Body of pancreas (tissue), 4 donors: ENCODE results near the gene DYNLT5. TPM values are rescaled to one million over a fixed set of nuclear protein-coding genes. Genes with fewer than 3 reads are reported as not detected.

ENCODE experiments used
- ATAC-seq: fragments of 150-250 bp; one replicate; pipeline ENCODE4 v1.9.1; 2016
- DNase-seq, 4 donors: peaks; one replicate each; pipeline ENCODE4 v3.0.0-alpha.2; 2019
- H3K27ac ChIP-seq, 4 donors: fragments of 200-600 bp; sonication (generic); 1 replicate in 3 of 4; 2 replicates in 1 of 4; pipeline versions ENCODE4 v1.5.1 to v1.6.1; 2016 to 2019; ENCODE audit warnings: mild to moderate bottlenecking in 1 of 4, mixed read lengths in 1 of 4, moderate library complexity in 1 of 4
- H3K27me3 ChIP-seq, 2 donors: fragments of 200-600 bp; sonication (generic); one replicate each; pipeline ENCODE4 v1.6.0; 2016; ENCODE audit warnings: mild to moderate bottlenecking in 1 of 2
- H3K36me3 ChIP-seq, 2 donors: fragments of 200-600 bp; sonication (generic); replicated peaks in 1 of 2; 2 replicates each; pipeline ENCODE4 v1.5.1; 2016; ENCODE audit warnings: low read depth in 2 of 2; ENCODE audit not compliant: insufficient read depth in 1 of 2
- H3K4me1 ChIP-seq: fragments of 200-600 bp; sonication (generic); one replicate; pipeline ENCODE4 v1.6.0; 2016
- H3K4me3 ChIP-seq, 2 donors: fragments of 200-600 bp; sonication (generic); 1 replicate in 1 of 2; 2 replicates in 1 of 2; pipeline ENCODE4 v1.5.1; 2016 to 2019
- H3K9me3 ChIP-seq, 3 donors: fragments of 200-600 bp; sonication (generic); 1 replicate in 2 of 3; 2 replicates in 1 of 3; pipeline ENCODE4 v1.5.1; 2016
- POLR2A ChIP-seq, 3 donors: fragments of 450-650 bp; IDR thresholded peaks; one replicate each; pipeline ENCODE4 v1.6.1; 2016; ENCODE audit warnings: antibody characterized with exemption in 3 of 3, mild to moderate bottlenecking in 2 of 3
- WGBS, 2 donors: methylation state at CpG; one replicate each; pipeline ENCODE4 v1.1.5; 2017; 5-methylcytosine and 5-hydroxymethylcytosine counted together
- intact Hi-C: fragments of 100-400 bp; cut with DNase I; formaldehyde crosslinking; loops from one replicate; pipeline ENCODE4 v1.15.1; 2023
- total RNA-seq, 2 donors: library from RNA; depleted of rRNA; stranded (reverse); fragments of >200 nt; gene quantifications; one replicate each; pipeline ENCODE4 v1.1.0, GENCODE V29; 2016
- TF ChIP-seq, protein P1 (sequence below), 7 experiments: fragments of 450-650 bp in 4 of 7; fragments of 200-600 bp in 3 of 7; sonication (generic) in 3 of 7; IDR thresholded peaks; one replicate each; pipeline ENCODE4 v1.5.1; 2016 to 2019; ENCODE audit warnings: antibody characterized with exemption in 7 of 7

The DYNLT5 gene
- total RNA-seq, 2 donors from 2014 or later, result not detected

DNA sequence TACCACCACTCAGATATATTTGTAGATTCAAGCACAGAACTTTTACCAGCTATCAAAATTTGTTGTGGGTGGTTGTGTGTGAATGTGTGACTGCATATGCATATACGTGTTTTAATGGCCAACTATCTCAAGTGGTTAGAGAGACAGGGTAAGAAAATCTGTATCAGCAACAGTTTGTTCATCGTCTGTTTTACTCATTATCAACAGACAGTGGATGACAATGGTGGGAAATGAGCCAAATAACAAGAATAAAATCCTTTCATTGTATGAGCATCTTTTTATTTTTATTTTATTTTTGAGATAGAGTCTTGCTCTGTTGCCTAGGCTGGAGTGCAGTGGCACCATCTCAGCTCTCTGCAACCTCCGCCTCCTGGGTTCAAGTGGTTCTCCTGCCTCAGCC lies 22.7 kb upstream of the DYNLT5 start:
- Histone ChIP-seq H3K4me1 (no peaks in the 10 kb centered on the region), H3K27me3 (no peaks in the 10 kb centered on the region), H3K4me3 (no peak overlapping the region), H3K27ac (no peak overlapping the region), H3K36me3 (no peaks in the 10 kb centered on the region), H3K9me3 (no peaks in the 10 kb centered on the region)
- no peak for TF ChIP-seq POLR2A (IDR thresholded peaks at IDR 0.05)
- TF ChIP-seq, protein P1, sequence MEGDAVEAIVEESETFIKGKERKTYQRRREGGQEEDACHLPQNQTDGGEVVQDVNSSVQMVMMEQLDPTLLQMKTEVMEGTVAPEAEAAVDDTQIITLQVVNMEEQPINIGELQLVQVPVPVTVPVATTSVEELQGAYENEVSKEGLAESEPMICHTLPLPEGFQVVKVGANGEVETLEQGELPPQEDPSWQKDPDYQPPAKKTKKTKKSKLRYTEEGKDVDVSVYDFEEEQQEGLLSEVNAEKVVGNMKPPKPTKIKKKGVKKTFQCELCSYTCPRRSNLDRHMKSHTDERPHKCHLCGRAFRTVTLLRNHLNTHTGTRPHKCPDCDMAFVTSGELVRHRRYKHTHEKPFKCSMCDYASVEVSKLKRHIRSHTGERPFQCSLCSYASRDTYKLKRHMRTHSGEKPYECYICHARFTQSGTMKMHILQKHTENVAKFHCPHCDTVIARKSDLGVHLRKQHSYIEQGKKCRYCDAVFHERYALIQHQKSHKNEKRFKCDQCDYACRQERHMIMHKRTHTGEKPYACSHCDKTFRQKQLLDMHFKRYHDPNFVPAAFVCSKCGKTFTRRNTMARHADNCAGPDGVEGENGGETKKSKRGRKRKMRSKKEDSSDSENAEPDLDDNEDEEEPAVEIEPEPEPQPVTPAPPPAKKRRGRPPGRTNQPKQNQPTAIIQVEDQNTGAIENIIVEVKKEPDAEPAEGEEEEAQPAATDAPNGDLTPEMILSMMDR (IDR thresholded peaks at IDR 0.05), result no peak
- ATAC-seq (no peak), DNase-seq (no peak)
- 69 to 84% methylated on average over 3 of the region's 3 CpGs for WGBS, 2 donors
- intact Hi-C loops, result no loop called here

DNA sequence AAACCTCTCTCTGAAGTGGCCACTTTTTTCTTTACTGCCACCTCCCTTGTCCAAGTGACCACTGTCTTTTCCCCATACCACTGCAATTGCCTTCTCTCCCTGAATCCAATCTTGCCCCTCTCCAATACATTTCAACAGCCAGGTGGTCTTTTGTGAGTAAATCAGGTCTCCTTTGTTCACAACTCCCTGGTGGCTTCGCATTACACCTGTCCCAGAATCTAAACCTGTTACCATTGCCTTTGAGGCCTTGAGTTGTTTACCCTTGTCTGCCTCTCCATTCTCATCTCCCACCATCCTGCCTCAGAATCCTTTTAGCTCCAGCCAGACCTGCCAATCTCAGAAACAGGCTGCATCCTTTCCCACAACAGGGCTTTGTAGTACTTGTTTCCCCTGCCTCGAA lies 21.8 kb upstream of the DYNLT5 start:
- no peak overlapping the region for H3K27ac ChIP-seq
- H3K4me1 ChIP-seq, result no peaks in the 10 kb centered on the region
- TF ChIP-seq POLR2A (IDR thresholded peaks at IDR 0.05), result no peak
- TF ChIP-seq, protein P1 (IDR thresholded peaks at IDR 0.05), result no peak
- no peaks in the 10 kb centered on the region for H3K36me3 ChIP-seq
- no peaks in the 10 kb centered on the region for H3K27me3 ChIP-seq
- ATAC-seq, result no peak
- no peak for DNase-seq
- WGBS, 2 donors, result 60 to 71% methylated on average over 2 of the region's 2 CpGs
- intact Hi-C loops, result no loop called here
- no peaks in the 10 kb centered on the region for H3K9me3 ChIP-seq
- H3K4me3 ChIP-seq, result no peak overlapping the region

DNA sequence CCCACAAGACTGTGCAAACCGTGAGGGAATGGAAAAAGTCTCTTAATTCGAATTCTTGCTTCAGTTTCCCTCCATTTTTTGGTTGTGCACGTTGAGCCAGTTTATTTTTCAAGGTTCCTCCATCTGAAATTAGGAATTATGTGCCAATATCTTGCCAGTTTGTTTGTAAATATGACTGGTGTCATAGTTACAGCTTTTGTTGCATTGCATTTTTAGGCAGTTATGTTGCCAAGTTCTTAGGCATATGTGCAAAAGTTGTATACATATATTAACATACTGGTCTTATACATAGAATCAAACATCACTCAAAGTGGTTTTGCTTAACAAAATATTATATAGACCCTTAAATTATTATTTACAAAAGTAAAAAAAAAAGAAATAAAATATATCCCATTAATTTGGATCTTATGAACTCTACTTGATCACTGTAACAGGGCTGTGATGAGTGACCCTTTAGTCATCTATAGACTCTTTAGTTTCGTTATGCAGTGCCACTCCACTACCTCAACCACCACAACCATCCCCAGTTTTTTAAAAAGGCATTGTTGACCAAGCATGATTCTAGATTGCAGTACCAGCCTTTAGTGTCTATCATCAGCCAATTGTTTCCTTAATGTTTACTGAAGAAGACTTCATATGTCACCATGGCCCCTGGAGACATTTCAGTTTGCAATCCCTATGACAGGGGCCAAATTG lies 20.9 kb upstream of the DYNLT5 start:
- H3K27ac ChIP-seq, result no peak overlapping the region
- no peak for ATAC-seq
- H3K36me3 ChIP-seq, result no peaks in the 10 kb centered on the region
- no peaks in the 10 kb centered on the region for H3K9me3 ChIP-seq
- no peak for TF ChIP-seq POLR2A (IDR thresholded peaks at IDR 0.05)
- TF ChIP-seq, protein P1 (IDR thresholded peaks at IDR 0.05), result no peak
- DNase-seq, result no peak
- H3K4me3 ChIP-seq, result no peak overlapping the region
- intact Hi-C loops, result no loop called here
- no peaks in the 10 kb centered on the region for H3K4me1 ChIP-seq
- H3K27me3 ChIP-seq, result no peaks in the 10 kb centered on the region
- 63 to 75% methylated on average over 4 of the region's 4 CpGs for WGBS, 2 donors

DNA sequence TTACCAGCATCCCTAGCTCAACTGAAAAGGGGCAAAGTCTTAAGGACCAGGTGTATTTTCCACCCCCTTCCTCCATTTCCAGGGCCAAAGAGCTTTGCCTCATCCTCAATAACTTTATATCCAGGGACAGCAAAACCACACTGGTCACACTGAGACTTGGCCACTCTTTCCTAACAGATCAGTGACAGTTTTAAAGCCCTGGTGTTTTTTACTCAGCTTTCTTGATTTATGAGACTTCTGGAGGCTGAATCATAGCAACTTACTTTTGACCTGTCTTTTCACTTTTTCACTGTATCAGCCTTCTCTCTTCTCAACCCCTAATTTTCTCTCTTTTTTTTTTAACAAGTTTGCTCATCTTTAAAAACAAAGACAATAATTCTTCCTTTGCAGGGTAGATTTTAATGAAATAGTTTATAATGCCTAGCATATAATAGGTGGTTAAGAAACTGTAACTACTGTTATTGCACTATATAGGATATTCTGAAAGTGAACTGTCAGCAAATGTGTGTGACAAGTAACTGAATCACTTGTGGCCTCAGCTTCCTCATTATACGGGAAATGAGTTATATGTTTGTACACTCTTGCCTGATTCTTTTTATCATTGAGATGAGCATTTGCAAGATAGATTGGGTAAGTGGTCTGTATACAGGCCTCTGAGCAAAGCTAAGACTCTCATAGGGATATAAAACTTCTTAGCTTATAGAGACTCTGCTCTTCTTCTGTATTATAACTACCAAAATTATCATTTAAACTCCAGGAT lies 19.7 kb upstream of the DYNLT5 start:
- Histone ChIP-seq H3K4me1 (no peaks in the 10 kb centered on the region), H3K9me3 (no peaks in the 10 kb centered on the region), H3K27ac (no peak overlapping the region), H3K27me3 (no peaks in the 10 kb centered on the region), H3K4me3 (no peak overlapping the region), H3K36me3 (no peaks in the 10 kb centered on the region)
- ATAC-seq, result no peak
- DNase-seq, result no peak
- 0 to 55% methylated on average over 1 of the region's 1 CpG for WGBS, 2 donors
- intact Hi-C loops, result no loop called here
- TF ChIP-seq, protein P1 (IDR thresholded peaks at IDR 0.05), result no peak
- TF ChIP-seq POLR2A (IDR thresholded peaks at IDR 0.05), result no peak
